ENCODE data around the gene ABCA3.

DNA sequence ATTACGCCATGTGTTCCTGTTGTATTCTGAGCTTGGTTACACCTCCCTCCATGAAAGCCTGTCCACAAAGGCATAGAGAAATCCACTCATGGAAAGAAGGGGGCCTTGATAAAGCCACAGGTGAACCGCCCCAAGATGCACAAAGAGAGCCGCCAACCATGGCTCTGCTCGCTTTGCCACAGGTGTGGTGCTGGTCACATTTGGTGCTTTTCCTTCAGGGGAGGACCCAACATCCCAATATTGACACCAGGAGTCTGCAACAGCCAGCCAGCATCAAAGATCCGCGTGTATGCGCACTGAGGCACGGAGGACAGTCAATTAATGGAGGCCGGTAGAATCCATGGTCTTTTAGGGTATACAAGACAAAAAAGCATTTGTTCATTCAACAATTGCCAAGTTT lies 7.3 kb downstream of the ABCA3 start:
- TF ChIP-seq, protein P1, sequence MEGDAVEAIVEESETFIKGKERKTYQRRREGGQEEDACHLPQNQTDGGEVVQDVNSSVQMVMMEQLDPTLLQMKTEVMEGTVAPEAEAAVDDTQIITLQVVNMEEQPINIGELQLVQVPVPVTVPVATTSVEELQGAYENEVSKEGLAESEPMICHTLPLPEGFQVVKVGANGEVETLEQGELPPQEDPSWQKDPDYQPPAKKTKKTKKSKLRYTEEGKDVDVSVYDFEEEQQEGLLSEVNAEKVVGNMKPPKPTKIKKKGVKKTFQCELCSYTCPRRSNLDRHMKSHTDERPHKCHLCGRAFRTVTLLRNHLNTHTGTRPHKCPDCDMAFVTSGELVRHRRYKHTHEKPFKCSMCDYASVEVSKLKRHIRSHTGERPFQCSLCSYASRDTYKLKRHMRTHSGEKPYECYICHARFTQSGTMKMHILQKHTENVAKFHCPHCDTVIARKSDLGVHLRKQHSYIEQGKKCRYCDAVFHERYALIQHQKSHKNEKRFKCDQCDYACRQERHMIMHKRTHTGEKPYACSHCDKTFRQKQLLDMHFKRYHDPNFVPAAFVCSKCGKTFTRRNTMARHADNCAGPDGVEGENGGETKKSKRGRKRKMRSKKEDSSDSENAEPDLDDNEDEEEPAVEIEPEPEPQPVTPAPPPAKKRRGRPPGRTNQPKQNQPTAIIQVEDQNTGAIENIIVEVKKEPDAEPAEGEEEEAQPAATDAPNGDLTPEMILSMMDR (IDR thresholded peaks at IDR 0.05; ENCODE audit: low read depth, low read length): no peak
- no peak for TF ChIP-seq POLR2A (IDR thresholded peaks at IDR 0.05; ENCODE audit: extremely low read depth, insufficient read length)
- TF ChIP-seq, protein P2, sequence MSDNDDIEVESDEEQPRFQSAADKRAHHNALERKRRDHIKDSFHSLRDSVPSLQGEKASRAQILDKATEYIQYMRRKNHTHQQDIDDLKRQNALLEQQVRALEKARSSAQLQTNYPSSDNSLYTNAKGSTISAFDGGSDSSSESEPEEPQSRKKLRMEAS (IDR thresholded peaks at IDR 0.05; ENCODE audit: low read depth, low read length): no peak
- no peak for TF ChIP-seq MYC (IDR thresholded peaks at IDR 0.05; ENCODE audit: low read depth, low read length)
